GM23338 (cell line): ENCODE data around the gene GUCA1A. TPM values are rescaled to one million over a fixed set of nuclear protein-coding genes. Genes with fewer than 3 reads are reported as not detected.
A peak's percentile ranks its signal among the peaks of the same experiment; 100 is the strongest.

Experiments
- ATAC-seq: fragments of 200-7000 bp; cut with Tn5 transposase; 3 replicates; pipeline ENCODE4 v1.9.1; 2020
- DNase-seq: peaks from one replicate; pipeline ENCODE4 v3.0.0-alpha.2; 2015; ENCODE audit warnings: low spot score
- H2AFZ ChIP-seq: fragments of 200-600 bp; sonication (generic); 2 replicates; pipeline ENCODE4 v1.8.0; 2016; ENCODE audit warnings: antibody characterized with exemption, mild to moderate bottlenecking, moderate library complexity
- H3F3A ChIP-seq: fragments of 200-600 bp; sonication (generic); replicated peaks from 2 replicates; pipeline ENCODE4 v1.8.0; 2017; ENCODE audit warnings: antibody characterized with exemption, mixed run types, low read depth
- H3K27ac ChIP-seq: fragments of 200-600 bp; sonication (generic); 2 replicates; pipeline ENCODE4 v1.6.1; 2016; ENCODE audit warnings: low read depth
- H3K27me3 ChIP-seq: fragments of 200-600 bp; sonication (generic); 2 replicates; pipeline ENCODE4 v1.8.0; 2016; ENCODE audit warnings: mild to moderate bottlenecking, mixed run types, moderate library complexity; ENCODE audit not compliant: insufficient read depth
- H3K36me3 ChIP-seq: fragments of 200-600 bp; sonication (generic); 2 replicates; pipeline ENCODE4 v1.8.0; 2016; ENCODE audit warnings: mild to moderate bottlenecking; ENCODE audit not compliant: insufficient read depth
- H3K4me1 ChIP-seq: fragments of 200-600 bp; sonication (generic); 2 replicates; pipeline ENCODE4 v1.8.0; 2016; ENCODE audit warnings: mild to moderate bottlenecking, moderate library complexity; ENCODE audit not compliant: insufficient read depth
- H3K4me2 ChIP-seq: fragments of 200-600 bp; sonication (generic); 2 replicates; pipeline ENCODE4 v1.7.1; 2017; ENCODE audit warnings: mixed run types
- H3K4me3 ChIP-seq: fragments of 200-600 bp; sonication (generic); 2 replicates; pipeline ENCODE4 v1.6.1; 2016; ENCODE audit warnings: mixed run types
- H3K79me2 ChIP-seq: fragments of 200-600 bp; sonication (generic); replicated peaks from 2 replicates; pipeline ENCODE4 v1.8.0; 2017; ENCODE audit warnings: mild to moderate bottlenecking; ENCODE audit not compliant: insufficient read depth
- H3K9me2 ChIP-seq: fragments of 200-600 bp; sonication (generic); 2 replicates; pipeline ENCODE4 v1.8.0; 2017; ENCODE audit not compliant: insufficient read depth
- H4K20me1 ChIP-seq: fragments of 200-600 bp; sonication (generic); replicated peaks from 2 replicates; pipeline ENCODE4 v1.8.0; 2017; ENCODE audit warnings: mild to moderate bottlenecking; ENCODE audit not compliant: insufficient read depth
- H3K27ac Mint-ChIP-seq: 2 replicates; pipeline ENCODE4 v1.8.0; 2020; ENCODE audit warnings: inconsistent platforms, mild to moderate bottlenecking, moderate library complexity, mixed read lengths
- H3K27me3 Mint-ChIP-seq: 3 replicates; pipeline ENCODE4 v1.8.0; 2022; ENCODE audit warnings: low read depth, mild to moderate bottlenecking, moderate library complexity, mixed read lengths, inconsistent platforms; ENCODE audit not compliant: insufficient read depth, poor library complexity
- H3K36me3 Mint-ChIP-seq: 3 replicates; pipeline ENCODE4 v1.8.0; 2021; ENCODE audit warnings: low read depth, mild to moderate bottlenecking, inconsistent platforms, moderate library complexity, mixed read lengths
- H3K4me1 Mint-ChIP-seq: 3 replicates; pipeline ENCODE4 v1.8.0; 2020; ENCODE audit warnings: mild to moderate bottlenecking, inconsistent platforms, mixed read lengths
- H3K4me3 Mint-ChIP-seq: 3 replicates; pipeline ENCODE4 v1.8.0; 2021; ENCODE audit warnings: moderate library complexity, mild to moderate bottlenecking, inconsistent platforms, mixed read lengths
- H3K9me3 Mint-ChIP-seq: 3 replicates; pipeline ENCODE4 v1.8.0; 2020; ENCODE audit warnings: moderate library complexity, mild to moderate bottlenecking, inconsistent platforms, mixed read lengths
- EZH2 ChIP-seq: fragments of 200-600 bp; sonication (generic); IDR thresholded peaks from one replicate; pipeline ENCODE4 v1.8.0; 2017; ENCODE audit warnings: antibody characterized with exemption, mild to moderate bottlenecking, low read depth; ENCODE audit not compliant: unreplicated experiment
- EZH2phosphoT487 ChIP-seq: fragments of 200-600 bp; sonication (generic); IDR thresholded peaks from one replicate; pipeline ENCODE4 v1.8.1; 2018; ENCODE audit warnings: antibody characterized with exemption; ENCODE audit not compliant: unreplicated experiment
- NANOG ChIP-seq: IDR thresholded peaks from 2 replicates; pipeline ENCODE4 v1.6.1; 2016; ENCODE audit warnings: antibody characterized with exemption, borderline replicate concordance
- REST ChIP-seq: IDR thresholded peaks from one replicate; pipeline ENCODE4 v1.6.1; 2018; ENCODE audit warnings: antibody characterized with exemption; ENCODE audit not compliant: unreplicated experiment
- ZNF114 ChIP-seq: fragments of 250-450 bp; sonication (Bioruptor Pico); IDR thresholded peaks from 2 replicates; pipeline ENCODE4 v1.5.0; 2020; ENCODE audit warnings: mild to moderate bottlenecking, moderate library complexity
- polyA plus RNA-seq: library from polyadenylated mRNA; unstranded; fragments of >200 nt; fragmentation: Nextera tagmentation; extraction: Ambion mirVana; gene quantifications from 2 replicates; pipeline ENCODE4 v1.2.1, GENCODE V29; 2016
- total RNA-seq: library from RNA; depleted of rRNA; stranded (reverse); fragments of >200 nt; shearing (Covaris generic); gene quantifications from 2 replicates; pipeline ENCODE4 v1.2.3, GENCODE V29; 2014

The GUCA1A gene
- total and polyA plus RNA-seq, 2 experiments from 2014 or later: 5.2 to 10.6 TPM

GRCh38 chr6:42123379-42124103 is 49.6 kb upstream of the GUCA1A start:
- H3K4me1 Mint-ChIP-seq: peaks cover 2% of the 10 kb centered on the region; the same call in 1 of the 3 replicates
- H3K27ac ChIP-seq: no peak overlapping the region
- no peak overlapping the region for H3K27ac Mint-ChIP-seq
- H3K4me1 ChIP-seq: no peaks in the 10 kb centered on the region
- no peak overlapping the region for H3K4me3 Mint-ChIP-seq
- H2AFZ ChIP-seq: no peak overlapping the region
- ATAC-seq (no peak), DNase-seq (no peak)
- no peaks in the 10 kb centered on the region for H3K9me2 ChIP-seq
- no peaks in the 10 kb centered on the region for H3K9me3 Mint-ChIP-seq
- peaks cover 65% of the 10 kb centered on the region for H3K36me3 Mint-ChIP-seq
- TF ChIP-seq REST: no peak
- TF ChIP-seq ZNF114: no peak
- no peak for TF ChIP-seq EZH2phosphoT487
- no peak for TF ChIP-seq EZH2
- peaks cover 13% of the 10 kb centered on the region for H3K27me3 Mint-ChIP-seq
- H3K27me3 ChIP-seq: no peaks in the 10 kb centered on the region
- no peak overlapping the region for H3K4me3 ChIP-seq
- peaks cover 4% of the 10 kb centered on the region for H4K20me1 ChIP-seq
- H3K4me2 ChIP-seq: no peak overlapping the region
- H3K36me3 ChIP-seq: peaks cover 24% of the 10 kb centered on the region
- peaks cover 5% of the 10 kb centered on the region; the same call in 1 of the 2 replicates for H3K79me2 ChIP-seq
- H3F3A ChIP-seq: peaks cover under 1% of the 10 kb centered on the region; the same call in 1 of the 2 replicates

- Mint-ChIP-seq H3K27ac (no peak overlapping the region), H3K27me3 (peaks cover 13% of the 10 kb centered on the region), H3K4me1 (peaks cover 2% of the 10 kb centered on the region; the same call in 1 of the 3 replicates), H3K4me3 (no peak overlapping the region), H3K9me3 (no peaks in the 10 kb centered on the region), H3K36me3 (peaks cover 73% of the 10 kb centered on the region)
- no peaks in the 10 kb centered on the region for H3K27me3 ChIP-seq
- H3K4me3 ChIP-seq: no peak overlapping the region
- peaks cover 25% of the 10 kb centered on the region for H3K36me3 ChIP-seq
- H3F3A ChIP-seq: no peaks in the 10 kb centered on the region; the same call in 1 of the 2 replicates
- no peaks in the 10 kb centered on the region for H3K9me2 ChIP-seq
- peak; percentile 17; the same call in 2 of the 3 replicates for ATAC-seq
- H3K4me1 ChIP-seq: no peaks in the 10 kb centered on the region
- H4K20me1 ChIP-seq: peaks cover 6% of the 10 kb centered on the region
- no peak for TF ChIP-seq NANOG
- H3K27ac ChIP-seq: no peak overlapping the region
- H3K79me2 ChIP-seq: peaks cover 7% of the 10 kb centered on the region
- no peak overlapping the region for H2AFZ ChIP-seq
- no peak overlapping the region for H3K4me2 ChIP-seq
- DNase-seq: no peak
Measured at GRCh38 chr6:42124223-42124836, 48.8 kb upstream of the GUCA1A start.
